ENCODE data around the gene EBF3. TPM values are rescaled to one million over a fixed set of nuclear protein-coding genes. Genes with fewer than 3 reads are reported as not detected.

Gene EBF3
- total RNA-seq, 2 experiments from 2014 or later: not detected

- ChIA-PET POLR2A (no interaction called here), CTCF (no interaction called here)
- H3K27me3 Mint-ChIP-seq: no peaks in the 10 kb centered on the region
- H3K36me3 Mint-ChIP-seq: peaks cover 2% of the 10 kb centered on the region
- intact Hi-C loops (cut with micrococcal nuclease): no loop called here
- DNase-seq: no peak
- H3K27ac Mint-ChIP-seq: no peak overlapping the region
- no peak overlapping the region for H3K4me3 Mint-ChIP-seq
- peaks cover 76% of the 10 kb centered on the region for H3K9me3 Mint-ChIP-seq
- no peaks in the 10 kb centered on the region for H3K4me1 Mint-ChIP-seq (ENCODE audit: low read depth)
These were observed 171.2 kb downstream of the EBF3 start for GRCh38 chr10:129792864-129793263.

- ChIA-PET CTCF (no interaction called here), POLR2A (no interaction called here)
- Mint-ChIP-seq H3K27me3 (no peaks in the 10 kb centered on the region), H3K4me3 (no peak overlapping the region), H3K36me3 (peaks cover 6% of the 10 kb centered on the region), H3K4me1 (ENCODE audit: low read depth) (no peaks in the 10 kb centered on the region), H3K27ac (no peak overlapping the region), H3K9me3 (peaks cover 77% of the 10 kb centered on the region)
- no peak for DNase-seq
- intact Hi-C loops (cut with micrococcal nuclease): no loop called here
These were observed 171.9 kb downstream of the EBF3 start for GRCh38 chr10:129792141-129792540.

GRCh38 chr10:129790715-129791446, 173.2 kb downstream of the EBF3 start:
- ChIA-PET CTCF (no interaction called here), POLR2A (no interaction called here)
- no peaks in the 10 kb centered on the region for H3K27me3 Mint-ChIP-seq
- no peak for DNase-seq
- H3K36me3 Mint-ChIP-seq: peaks cover 8% of the 10 kb centered on the region
- H3K4me1 Mint-ChIP-seq (ENCODE audit: low read depth): no peaks in the 10 kb centered on the region
- H3K9me3 Mint-ChIP-seq: peaks cover 81% of the 10 kb centered on the region
- H3K27ac Mint-ChIP-seq: no peak overlapping the region
- intact Hi-C loops (cut with micrococcal nuclease): no loop called here
- no peak overlapping the region for H3K4me3 Mint-ChIP-seq

- Mint-ChIP-seq H3K4me1 (ENCODE audit: low read depth) (no peaks in the 10 kb centered on the region), H3K4me3 (no peak overlapping the region), H3K36me3 (peaks cover 6% of the 10 kb centered on the region), H3K27me3 (no peaks in the 10 kb centered on the region), H3K9me3 (peaks cover 65% of the 10 kb centered on the region), H3K27ac (no peak overlapping the region)
- no peak for DNase-seq
- ChIA-PET CTCF (no interaction called here), POLR2A (no interaction called here)
- intact Hi-C loops (cut with micrococcal nuclease): no loop called here
These were observed 175.9 kb downstream of the EBF3 start for GRCh38 chr10:129788215-129788614.

GRCh38 chr10:129787557-129787956, 176.5 kb downstream of the EBF3 start:
- no peak overlapping the region for H3K4me3 Mint-ChIP-seq
- CTCF ChIA-PET: no interaction called here
- H3K36me3 Mint-ChIP-seq: peaks cover 6% of the 10 kb centered on the region
- no peak for DNase-seq
- POLR2A ChIA-PET: no interaction called here
- no peaks in the 10 kb centered on the region for H3K4me1 Mint-ChIP-seq (ENCODE audit: low read depth)
- no peaks in the 10 kb centered on the region for H3K27me3 Mint-ChIP-seq
- intact Hi-C loops (cut with micrococcal nuclease): no loop called here
- no peak overlapping the region for H3K27ac Mint-ChIP-seq
- H3K9me3 Mint-ChIP-seq: peaks cover 65% of the 10 kb centered on the region

- H3K4me3 Mint-ChIP-seq: no peak overlapping the region
- ChIA-PET POLR2A (no interaction called here), CTCF (no interaction called here)
- DNase-seq: no peak
- no peaks in the 10 kb centered on the region for H3K27me3 Mint-ChIP-seq
- intact Hi-C loops (cut with micrococcal nuclease): no loop called here
- H3K27ac Mint-ChIP-seq: no peak overlapping the region
- peaks cover 56% of the 10 kb centered on the region for H3K9me3 Mint-ChIP-seq
- H3K36me3 Mint-ChIP-seq: peaks cover 6% of the 10 kb centered on the region
- H3K4me1 Mint-ChIP-seq (ENCODE audit: low read depth): no peaks in the 10 kb centered on the region
These were observed 177.9 kb downstream of the EBF3 start for GRCh38 chr10:129786216-129786615.

GRCh38 chr10:129785536-129785981, 178.5 kb downstream of the EBF3 start:
- DNase-seq: no peak
- CTCF ChIA-PET: no interaction called here
- Mint-ChIP-seq H3K36me3 (peaks cover 6% of the 10 kb centered on the region), H3K9me3 (peaks cover 50% of the 10 kb centered on the region), H3K27me3 (no peaks in the 10 kb centered on the region), H3K4me3 (no peak overlapping the region), H3K4me1 (ENCODE audit: low read depth) (no peaks in the 10 kb centered on the region), H3K27ac (no peak overlapping the region)
- POLR2A ChIA-PET: no interaction called here
- intact Hi-C loops (cut with micrococcal nuclease): no loop called here

Small RNA genes within 50 kb of the gene (microRNA-seq; reads per million reads assigned to microRNA genes)
- gene MIR4297 (ENCODE audit: borderline microRNAs expressed, borderline number of aligned reads, borderline replicate concordance): not detected

Other genes with a start within 250 kb of the EBF3 start
- gene C10orf143, start 146.6 kb upstream of the EBF3 start, total RNA-seq: 1 to 10 TPM; 2.5 to 3.0 TPM
- gene GLRX3, start 172.1 kb upstream of the EBF3 start, total RNA-seq: 100 to 1,000 TPM; 112 to 113 TPM